B cell (primary cell): ENCODE results near the gene ADGRV1.

Experiments
- CTCF ChIP-seq: fragments of 200-600 bp; IDR thresholded peaks from one replicate; pipeline ENCODE4 v1.8.0; 2022; ENCODE audit warnings: antibody characterized with exemption, mild to moderate bottlenecking
- EZH2 ChIP-seq: IDR thresholded peaks from 2 replicates; pipeline ENCODE4 v1.6.1; 2012; ENCODE audit warnings: borderline replicate concordance, low read depth, mild to moderate bottlenecking, moderate library complexity, low read length; ENCODE audit not compliant: insufficient read depth, poor library complexity, severe bottlenecking

GRCh38 chr5:90994796-90995195, 436.2 kb downstream of the ADGRV1 start:
- no peak for TF ChIP-seq EZH2
- no peak for TF ChIP-seq CTCF
